GM19023 (cell line): ENCODE data around the gene RGS7BP.

ENCODE experiments used
- ATAC-seq: cut with Tn5 transposase; IDR thresholded peaks from one replicate; pipeline ENCODE4 v1.9.1; 2021; ENCODE audit warnings: mild to moderate bottlenecking, moderate library complexity; ENCODE audit not compliant: unreplicated experiment

RGS7BP gene

GRCh38 chr5:64505769-64506566 is at the start of gene RGS7BP:
Gene RGS7BP, plus strand, starts transcription at chr5:64506015. Its CDS starts 610 bp downstream, at chr5:64506625.
- ATAC-seq, result no peak

- ATAC-seq, result no peak
Measured at GRCh38 chr5:64457846-64458245, 48.0 kb upstream of the RGS7BP start.

- ATAC-seq, result no peak
Measured at GRCh38 chr5:64458948-64459347, 46.9 kb upstream of the RGS7BP start.

- ATAC-seq, result no peak
Measured at GRCh38 chr5:64462391-64462790, 43.4 kb upstream of the RGS7BP start.

GRCh38 chr5:64486163-64486562 is 19.7 kb upstream of the RGS7BP start:
- no peak for ATAC-seq

GRCh38 chr5:64487283-64487682 is 18.5 kb upstream of the RGS7BP start:
- no peak for ATAC-seq

GRCh38 chr5:64489857-64490256 is 16.0 kb upstream of the RGS7BP start:
- no peak for ATAC-seq

- ATAC-seq, result no peak
Measured at GRCh38 chr5:64497386-64497785, 8.4 kb upstream of the RGS7BP start.

- no peak for ATAC-seq
Measured at GRCh38 chr5:64502196-64502595, 3.6 kb upstream of the RGS7BP start.

- no peak for ATAC-seq
Measured at GRCh38 chr5:64506567-64507263, 900 bp downstream of the RGS7BP start.

- ATAC-seq, result no peak
Measured at GRCh38 chr5:64507264-64507605, 1.4 kb downstream of the RGS7BP start.

- ATAC-seq, result no peak
Measured at GRCh38 chr5:64509828-64510227, 4.0 kb downstream of the RGS7BP start.

- no peak for ATAC-seq
Measured at GRCh38 chr5:64513492-64513891, 7.7 kb downstream of the RGS7BP start.

GRCh38 chr5:64514612-64515011 is 8.8 kb downstream of the RGS7BP start:
- ATAC-seq, result no peak

GRCh38 chr5:64516216-64516615 is 10.4 kb downstream of the RGS7BP start:
- no peak for ATAC-seq

GRCh38 chr5:64518793-64519192 is 13.0 kb downstream of the RGS7BP start:
- peak; percentile 83 for ATAC-seq

- ATAC-seq, result no peak
Measured at GRCh38 chr5:64519263-64519662, 13.4 kb downstream of the RGS7BP start.

GRCh38 chr5:64526734-64527439 is 21.1 kb downstream of the RGS7BP start:
- no peak for ATAC-seq

- ATAC-seq, result no peak
Measured at GRCh38 chr5:64530076-64530475, 24.3 kb downstream of the RGS7BP start.

- no peak for ATAC-seq
Measured at GRCh38 chr5:64532212-64532611, 26.4 kb downstream of the RGS7BP start.

GRCh38 chr5:64532657-64533056 is 26.8 kb downstream of the RGS7BP start:
- no peak for ATAC-seq

GRCh38 chr5:64534033-64534432 is 28.2 kb downstream of the RGS7BP start:
- no peak for ATAC-seq
